BE2C (cell line): ENCODE data around the gene CDC5L.
A peak's percentile ranks its signal among the peaks of the same experiment; 100 is the strongest.

Experiments used
- DNase-seq: peaks from one replicate; pipeline ENCODE4 v3.0.0-alpha.2; 2020
- H3K27me3 ChIP-seq: fragments of 250-450 bp; sonication (Bioruptor Pico); 2 replicates; pipeline ENCODE4 v1.5.1; 2020; ENCODE audit warnings: mild to moderate bottlenecking
- H3K36me3 ChIP-seq: fragments of 250-450 bp; sonication (Bioruptor Pico); 2 replicates; pipeline ENCODE4 v1.5.1; 2020; ENCODE audit warnings: mild to moderate bottlenecking
- H3K4me1 ChIP-seq: fragments of 250-450 bp; sonication (Bioruptor Pico); 2 replicates; pipeline ENCODE4 v1.5.1; 2020
- H3K4me3 ChIP-seq: 2 replicates; pipeline ENCODE4 v1.5.1; 2011; ENCODE audit warnings: low read depth, low read length
- H3K9me3 ChIP-seq: fragments of 250-450 bp; sonication (Bioruptor Pico); 2 replicates; pipeline ENCODE4 v1.5.1; 2020
- CTCF ChIP-seq: IDR thresholded peaks from 2 replicates; pipeline ENCODE4 v1.5.1; 2012; ENCODE audit warnings: mild to moderate bottlenecking, low read depth, low read length

CDC5L gene

GRCh38 chr6:44475417-44475778 lies 87.9 kb downstream of the CDC5L start:
- H3K9me3 ChIP-seq: no peaks in the 10 kb centered on the region
- no peak for TF ChIP-seq CTCF
- DNase-seq: no peak
- H3K4me3 ChIP-seq: no peak overlapping the region
- peaks cover 10% of the 10 kb centered on the region for H3K27me3 ChIP-seq
- H3K36me3 ChIP-seq: no peaks in the 10 kb centered on the region
- H3K4me1 ChIP-seq: no peaks in the 10 kb centered on the region

GRCh38 chr6:44475779-44476434 lies 88.4 kb downstream of the CDC5L start:
- H3K9me3 ChIP-seq: no peaks in the 10 kb centered on the region
- H3K27me3 ChIP-seq: peaks cover 10% of the 10 kb centered on the region
- H3K4me3 ChIP-seq: no peak overlapping the region
- peak; percentile 89 for TF ChIP-seq CTCF
- DNase-seq: peak; percentile 79
- no peaks in the 10 kb centered on the region for H3K4me1 ChIP-seq
- no peaks in the 10 kb centered on the region for H3K36me3 ChIP-seq

GRCh38 chr6:44476849-44477248 lies 89.3 kb downstream of the CDC5L start:
- no peaks in the 10 kb centered on the region for H3K4me1 ChIP-seq
- no peak for TF ChIP-seq CTCF
- H3K9me3 ChIP-seq: no peaks in the 10 kb centered on the region
- H3K4me3 ChIP-seq: no peak overlapping the region
- no peaks in the 10 kb centered on the region for H3K36me3 ChIP-seq
- peaks cover 10% of the 10 kb centered on the region for H3K27me3 ChIP-seq
- no peak for DNase-seq

GRCh38 chr6:44477293-44477894 lies 89.9 kb downstream of the CDC5L start:
- Histone ChIP-seq H3K4me1 (no peaks in the 10 kb centered on the region), H3K36me3 (no peaks in the 10 kb centered on the region), H3K4me3 (no peak overlapping the region), H3K9me3 (no peaks in the 10 kb centered on the region), H3K27me3 (peaks cover 10% of the 10 kb centered on the region)
- DNase-seq: no peak
- TF ChIP-seq CTCF: no peak

- no peak for DNase-seq
- TF ChIP-seq CTCF: no peak
- no peaks in the 10 kb centered on the region for H3K36me3 ChIP-seq
Measured at GRCh38 chr6:44478158-44478557, 90.7 kb downstream of the CDC5L start.

GRCh38 chr6:44478591-44479254 lies 91.2 kb downstream of the CDC5L start:
- Histone ChIP-seq H3K27me3 (peaks cover 10% of the 10 kb centered on the region), H3K4me3 (no peak overlapping the region), H3K36me3 (no peaks in the 10 kb centered on the region), H3K9me3 (no peaks in the 10 kb centered on the region), H3K4me1 (no peaks in the 10 kb centered on the region)
- no peak for DNase-seq
- no peak for TF ChIP-seq CTCF

More at GRCh38 chr6:44478158-44478557, 90.7 kb downstream of the CDC5L start:
- Histone ChIP-seq H3K9me3 (no peaks in the 10 kb centered on the region), H3K4me3 (no peak overlapping the region), H3K27me3 (peaks cover 10% of the 10 kb centered on the region), H3K4me1 (no peaks in the 10 kb centered on the region)
